SKM-1 (cell line): ENCODE results near the gene NOP16.
A peak's percentile ranks its signal among the peaks of the same experiment; 100 is the strongest.

ENCODE experiments used
- DNase-seq: peaks from one replicate; lab custom pipeline; 2025; ENCODE audit not compliant: unreplicated experiment; lab: John Stamatoyannopoulos, UW

Gene NOP16

DNA sequence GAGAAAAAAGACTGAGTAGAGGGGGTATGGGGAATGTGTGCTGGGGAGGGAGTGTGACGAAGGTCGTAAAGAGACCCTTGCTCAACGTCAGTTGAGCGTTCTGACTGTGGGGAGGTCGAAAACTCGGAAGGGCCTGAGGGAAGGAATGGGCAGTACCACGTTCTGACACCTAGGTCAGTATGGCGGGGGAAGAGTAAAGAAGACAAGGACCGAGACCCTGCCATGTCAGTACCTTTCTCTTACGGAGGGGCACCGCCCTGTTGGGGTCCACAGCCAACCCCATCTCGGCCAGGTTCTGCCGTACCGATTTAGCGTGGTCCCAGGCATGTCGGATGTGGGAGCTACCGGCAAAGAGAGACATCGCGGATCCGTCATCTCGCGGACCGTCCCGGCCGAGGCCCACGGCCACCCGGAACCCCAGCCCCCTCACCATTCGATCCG lies 375 bp downstream of the NOP16 start:
- DNase-seq: no peak

DNA sequence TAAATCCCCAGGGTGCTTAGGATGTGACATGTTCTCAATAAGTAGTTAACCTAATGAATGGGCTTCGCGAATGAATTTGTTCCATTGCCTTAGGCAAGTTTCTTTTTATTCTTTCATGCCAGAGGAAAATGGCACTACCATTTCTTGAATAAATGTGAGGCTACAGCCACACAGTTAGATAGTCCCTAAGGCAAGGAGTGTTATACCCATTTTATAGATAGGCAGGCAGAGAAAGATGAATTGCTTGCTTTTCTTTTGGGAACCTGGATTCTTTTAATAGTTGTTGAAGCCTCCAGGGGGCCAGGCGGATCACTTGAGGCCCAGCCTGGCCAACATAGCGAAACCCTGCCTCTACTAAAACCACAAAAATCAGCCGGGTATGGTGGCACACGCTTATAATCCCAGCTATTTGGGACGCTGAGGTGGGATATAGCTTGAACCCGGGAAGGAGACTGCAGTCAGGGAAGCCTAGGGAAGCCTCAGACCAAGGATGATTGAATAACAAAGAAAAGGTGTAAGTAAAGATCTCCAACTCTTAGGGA lies 943 bp downstream of the NOP16 start:
- DNase-seq: no peak

DNA sequence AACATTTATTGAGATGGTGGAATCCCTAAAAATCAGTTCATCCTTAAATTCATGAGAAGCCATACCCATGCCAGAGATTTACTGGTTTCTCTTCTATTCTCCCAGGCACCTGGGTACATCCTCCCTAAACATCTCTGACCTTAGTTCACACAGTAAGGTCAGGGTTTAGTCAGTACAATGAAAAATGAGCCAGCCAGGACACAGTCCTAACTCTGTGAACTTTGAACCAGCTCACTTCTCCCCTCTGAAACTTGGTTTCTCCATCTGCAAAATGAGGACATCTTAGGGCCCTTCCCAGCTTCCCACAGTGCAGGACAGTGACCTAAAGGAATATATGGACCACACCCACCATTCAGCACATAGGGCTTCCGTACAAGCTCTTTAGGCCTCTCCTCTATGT lies 1.9 kb downstream of the NOP16 start:
- no peak for DNase-seq

DNA sequence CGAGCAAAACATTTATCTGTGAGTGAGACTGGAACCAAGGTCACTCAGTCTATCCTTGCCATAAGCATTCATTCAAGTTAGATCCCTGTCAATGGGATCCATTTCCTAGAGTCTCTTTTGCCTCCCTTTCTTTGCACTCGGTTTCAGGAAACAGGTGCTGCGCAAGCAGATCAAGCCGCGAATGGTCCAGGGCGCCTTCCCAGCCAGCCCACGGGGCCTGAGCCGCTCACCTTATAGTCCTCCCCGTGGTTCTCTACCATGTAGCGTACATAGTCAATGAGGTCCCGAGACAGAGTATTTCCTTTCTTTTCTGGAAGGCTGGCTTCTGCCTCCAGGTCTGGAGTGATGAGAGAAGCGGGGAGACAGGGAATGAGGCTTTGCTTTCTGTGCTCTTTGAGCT lies 3.4 kb downstream of the NOP16 start:
- DNase-seq: no peak

DNA sequence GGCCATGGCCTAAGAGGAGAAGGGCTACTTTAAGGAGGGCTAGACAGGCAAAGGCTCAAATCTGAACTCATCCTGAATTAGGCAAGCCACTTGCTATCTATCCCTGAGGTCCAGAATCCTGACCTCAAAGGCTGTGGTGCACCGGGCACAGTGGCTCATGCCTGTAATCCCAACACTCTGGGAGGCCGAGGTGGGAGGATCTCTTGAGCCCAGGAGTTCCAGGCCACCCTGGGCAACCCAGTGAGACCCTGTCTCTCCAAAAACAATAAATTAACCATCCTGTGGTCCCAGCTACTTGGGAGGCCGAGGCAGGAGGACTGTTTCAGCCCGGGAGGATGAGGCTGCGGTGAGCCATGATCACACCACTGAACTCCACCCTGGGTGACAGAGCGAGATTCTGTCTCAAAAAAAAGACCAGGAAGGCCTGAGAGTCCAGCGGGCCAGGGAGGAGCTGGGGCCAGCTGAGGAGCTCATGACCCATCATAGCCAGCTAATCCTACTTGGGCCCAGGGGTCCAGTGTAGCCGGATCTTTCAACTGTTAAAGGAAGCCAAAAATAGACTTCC lies 4.0 kb downstream of the NOP16 start:
- DNase-seq: no peak

DNA sequence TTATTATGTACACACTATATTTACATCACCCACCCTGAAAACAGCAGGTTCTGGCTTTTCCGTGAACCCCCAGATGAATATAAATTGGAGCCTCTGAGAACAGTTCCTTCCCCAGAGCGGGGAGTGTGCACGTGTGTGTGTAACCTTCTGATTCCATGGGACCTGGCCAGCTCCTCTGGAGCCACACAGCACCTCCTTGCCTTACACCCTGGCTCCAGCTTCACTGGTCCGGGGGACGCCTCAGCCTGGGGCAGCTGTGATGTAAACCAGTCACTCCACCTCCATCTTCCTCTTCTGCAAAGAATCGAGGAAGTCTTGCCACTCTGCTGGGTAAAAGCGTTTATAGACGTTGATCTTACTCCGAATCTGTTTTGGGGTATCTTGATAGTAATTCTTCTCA lies 4.4 kb downstream of the NOP16 start:
- no peak for DNase-seq

DNA sequence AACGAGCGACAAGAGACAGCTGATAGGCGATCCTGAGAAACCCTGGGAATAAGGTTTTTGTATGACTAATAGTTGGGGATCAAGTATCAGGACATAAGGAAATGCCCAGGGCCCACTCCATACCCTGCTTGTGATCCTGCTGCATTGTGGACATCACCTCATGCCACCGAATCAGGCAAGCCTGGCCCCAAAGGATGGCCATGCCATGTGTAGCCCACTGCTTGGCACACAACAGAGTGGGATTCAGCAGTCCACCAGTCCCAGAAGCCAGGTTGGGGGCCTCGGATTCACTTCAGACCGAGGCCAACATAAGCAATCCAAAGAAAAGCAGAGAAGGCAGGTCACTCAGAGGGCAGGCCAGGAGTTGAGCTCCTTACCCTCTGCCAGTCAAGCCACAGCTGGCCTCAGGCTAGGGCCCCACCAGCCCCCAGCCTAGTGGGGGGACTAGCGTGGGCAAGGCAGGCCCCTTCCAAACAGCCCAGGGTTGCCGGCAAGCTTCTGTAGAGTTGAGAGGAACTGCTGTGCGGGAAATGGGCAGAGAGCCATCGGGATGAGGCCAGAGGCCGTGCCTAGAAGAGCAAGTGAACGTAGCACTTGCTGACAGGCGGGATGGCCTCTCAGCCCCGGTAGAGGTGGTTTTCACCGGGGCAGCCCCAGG lies 5.0 kb downstream of the NOP16 start:
- DNase-seq: no peak

DNA sequence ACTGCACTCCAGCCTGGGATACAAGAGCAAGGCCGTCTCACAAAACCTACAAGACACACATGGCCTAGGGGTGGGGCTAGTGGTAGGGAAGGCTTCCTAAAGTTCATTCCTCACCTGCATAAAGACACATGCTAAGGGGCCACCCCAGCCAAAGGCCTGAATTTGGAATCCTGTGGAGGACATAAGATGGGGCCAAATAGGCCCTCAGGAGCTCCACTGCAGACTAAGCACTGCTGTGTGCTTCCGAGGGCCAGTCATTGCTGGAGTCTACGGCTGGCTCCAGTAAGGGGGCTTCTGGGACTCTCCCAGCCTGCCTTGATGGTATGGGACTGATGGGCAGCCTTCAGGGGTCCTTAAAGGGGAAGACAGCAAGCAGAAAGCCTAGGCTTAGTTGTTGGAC lies 5.7 kb downstream of the NOP16 start:
- DNase-seq: no peak

DNA sequence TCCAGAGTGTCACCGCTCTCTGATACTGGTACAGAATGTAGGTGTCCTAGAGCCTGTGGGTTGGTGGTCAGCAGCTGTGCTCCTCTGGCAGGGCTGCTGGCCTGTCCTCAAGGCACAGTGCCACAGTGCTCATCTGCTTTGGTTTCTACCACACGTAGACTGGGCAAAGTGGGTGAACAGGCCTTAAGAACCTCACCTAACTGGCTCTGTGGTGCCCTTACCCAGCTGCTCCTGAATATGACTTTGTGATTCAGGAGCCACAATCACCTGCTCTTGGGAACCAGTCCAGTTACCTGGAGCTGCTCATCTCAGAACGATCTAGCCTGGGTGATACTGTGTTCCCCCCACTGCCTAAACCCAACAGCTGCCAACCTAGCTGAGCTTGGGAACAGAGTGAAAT lies 6.4 kb downstream of the NOP16 start:
- no peak for DNase-seq

DNA sequence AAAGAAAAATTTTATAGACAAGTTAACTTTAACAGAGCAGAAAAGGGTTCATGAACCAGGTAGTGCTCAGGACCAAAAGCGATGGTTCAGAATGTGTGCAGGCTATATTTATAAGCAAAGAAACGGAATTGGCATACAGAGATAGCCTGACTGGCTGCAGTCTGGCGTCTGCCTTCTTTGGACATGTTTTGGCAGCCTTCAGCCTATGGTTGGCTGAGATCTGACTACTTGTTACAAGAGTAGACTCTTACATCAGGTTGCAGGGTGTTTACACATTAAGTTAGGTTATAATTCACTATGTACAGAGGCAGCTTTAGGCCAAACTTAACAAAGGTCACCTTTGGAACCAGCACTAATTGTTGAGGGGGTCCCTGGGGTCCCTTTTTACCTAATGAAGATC lies 7.0 kb downstream of the NOP16 start:
- no peak for DNase-seq

DNA sequence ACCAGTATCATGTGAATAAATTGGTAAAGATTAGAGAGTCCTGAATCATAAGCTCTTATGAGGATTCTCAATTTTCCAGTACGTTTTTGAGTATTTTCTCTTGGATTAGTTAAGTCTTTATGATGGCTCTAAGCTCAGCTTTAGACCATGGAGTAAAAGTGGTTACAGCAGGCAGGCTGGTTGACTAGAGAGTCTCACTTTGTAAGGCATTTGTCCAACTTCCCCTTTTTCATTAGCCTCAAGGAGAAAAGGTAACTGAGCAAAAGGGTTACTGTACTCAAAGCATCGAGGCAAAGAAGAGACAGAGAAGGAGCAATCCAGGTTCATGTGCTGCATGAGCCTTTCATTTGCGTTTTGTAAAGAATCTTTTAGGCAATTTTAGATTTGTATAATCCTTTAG lies 8.5 kb downstream of the NOP16 start:
- peak; percentile 7 for DNase-seq

DNA sequence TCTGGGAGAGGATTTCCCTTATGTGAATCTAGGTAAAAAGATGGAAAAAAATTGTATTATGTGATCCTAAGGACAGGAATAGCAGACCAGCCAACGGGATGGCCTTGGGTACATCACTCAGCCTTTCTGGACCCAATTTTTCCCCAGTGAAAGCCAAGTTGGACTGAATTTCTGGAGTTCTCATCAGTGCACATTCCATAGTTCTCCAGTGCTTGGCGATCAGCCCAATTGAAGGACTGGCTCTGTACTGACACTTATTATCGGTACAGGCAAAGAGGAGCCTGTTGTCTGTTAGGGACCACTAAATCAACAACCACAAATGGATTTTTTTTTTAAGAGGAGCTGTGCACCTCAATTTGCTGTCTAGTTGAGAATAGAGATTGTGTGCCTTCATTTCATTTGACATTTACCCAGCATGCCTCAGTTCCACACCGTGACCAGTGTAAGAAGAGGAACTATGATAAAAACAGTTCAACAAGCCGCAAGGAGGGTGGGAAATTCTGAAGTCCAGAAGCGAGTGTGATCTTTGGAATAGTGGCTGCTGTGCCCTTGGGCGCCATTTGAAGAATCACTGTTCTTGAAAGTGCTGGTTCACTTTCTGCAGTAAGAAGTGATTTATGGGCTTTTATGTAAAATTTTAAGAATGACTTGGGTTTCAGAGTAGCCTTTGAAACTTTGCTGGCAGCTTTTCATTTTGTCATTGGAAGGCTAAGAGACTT lies 15.1 kb downstream of the NOP16 start:
- DNase-seq: no peak

DNA sequence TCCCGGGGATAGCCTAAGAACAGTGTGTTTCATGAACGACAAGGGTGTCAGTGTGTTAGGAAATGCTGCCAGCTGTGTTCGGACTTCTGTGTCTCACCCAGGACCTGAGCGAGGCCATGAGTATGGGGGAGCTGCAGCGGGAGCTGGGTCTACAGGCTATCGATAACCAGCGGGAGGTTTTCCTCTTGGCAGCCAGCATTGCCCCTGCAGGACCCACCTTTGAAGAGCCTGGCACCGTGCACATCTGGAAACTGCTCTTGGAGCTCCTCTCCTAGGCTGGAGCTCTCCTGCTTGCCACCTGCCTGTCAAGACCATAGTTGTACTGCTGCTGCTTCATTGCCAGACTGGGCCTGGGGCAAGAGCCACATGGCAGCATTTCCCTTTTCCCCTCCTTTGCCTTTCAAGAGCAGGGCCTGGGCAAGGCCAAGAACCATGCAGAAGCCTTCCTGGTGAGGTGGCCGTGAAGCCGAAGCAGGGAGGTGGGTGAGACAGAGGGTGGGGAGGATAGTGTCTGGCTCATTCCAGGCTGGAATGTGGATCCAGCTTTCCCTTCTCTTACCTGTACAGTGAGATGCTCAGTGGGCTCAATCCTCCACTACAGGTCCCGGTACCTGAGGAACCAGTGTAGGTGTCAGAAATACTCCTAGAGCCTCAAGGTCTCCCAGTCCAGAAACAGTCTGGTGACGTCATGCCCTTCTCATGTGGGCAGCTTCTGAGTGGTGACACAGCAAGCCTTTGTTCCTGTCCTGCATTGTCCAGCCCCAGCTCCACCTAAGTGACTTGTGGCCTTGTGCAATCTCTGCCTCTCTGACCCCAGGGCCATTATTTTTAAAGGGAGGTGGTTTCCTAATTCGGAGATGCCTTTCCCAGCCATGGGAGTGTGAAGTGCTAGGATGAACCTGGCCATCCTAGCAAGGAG lies 16.5 kb downstream of the NOP16 start:
- peak; percentile 10 for DNase-seq

DNA sequence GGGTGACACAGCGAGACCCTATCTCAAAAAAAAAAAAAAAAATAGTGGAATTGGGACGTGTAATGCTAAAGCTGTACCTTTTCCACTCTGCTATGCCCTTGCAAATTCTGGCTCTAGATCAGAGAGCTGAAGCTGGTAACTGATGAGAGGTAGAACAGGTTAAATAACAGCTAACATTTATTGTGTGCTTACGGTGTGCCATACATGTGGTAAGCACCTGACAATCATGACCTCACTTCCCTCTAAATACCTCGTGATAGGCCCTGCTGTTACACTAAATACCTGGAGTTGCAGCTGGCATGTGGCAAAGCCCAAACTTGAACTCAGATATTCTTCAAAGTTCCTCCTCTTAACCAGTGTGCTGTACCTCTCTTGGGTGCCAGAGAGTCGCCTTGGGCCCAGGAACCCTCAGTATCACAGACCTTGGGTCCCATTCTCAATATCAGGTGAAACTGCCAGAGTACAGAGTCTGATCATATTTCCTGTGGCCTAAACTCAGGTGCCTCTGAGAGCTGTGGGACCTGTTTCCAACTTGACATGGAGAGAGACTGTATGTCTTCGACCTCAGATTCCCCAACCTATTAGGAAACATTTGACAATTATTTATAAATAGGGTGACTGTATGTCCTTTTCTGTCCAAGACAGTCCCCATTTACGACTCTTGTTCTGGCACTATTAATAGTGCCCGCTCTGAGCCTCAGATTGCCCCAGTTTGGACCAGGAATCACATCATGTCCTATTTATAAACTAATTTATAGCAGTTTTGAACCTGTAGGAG lies 18.3 kb downstream of the NOP16 start:
- DNase-seq: no peak

DNA sequence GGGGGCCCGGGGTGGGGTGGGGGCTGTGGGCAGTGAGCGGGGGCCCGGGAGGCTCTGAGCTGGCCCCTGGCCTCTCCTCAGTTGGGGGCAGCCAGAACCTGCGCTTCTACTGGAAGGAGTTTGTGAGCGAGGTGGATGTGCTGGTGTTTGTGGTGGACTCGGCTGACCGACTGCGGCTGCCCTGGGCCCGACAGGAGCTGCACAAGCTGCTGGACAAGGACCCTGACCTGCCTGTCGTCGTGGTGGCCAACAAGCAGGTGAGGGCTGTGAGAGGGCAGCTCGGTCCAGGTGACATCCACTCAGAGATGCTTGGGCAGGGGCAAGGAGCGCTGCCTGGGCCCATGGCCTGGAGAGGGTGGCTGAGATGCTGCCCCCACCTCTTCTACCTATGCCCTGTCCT lies 19.7 kb downstream of the NOP16 start:
- no peak for DNase-seq

DNA sequence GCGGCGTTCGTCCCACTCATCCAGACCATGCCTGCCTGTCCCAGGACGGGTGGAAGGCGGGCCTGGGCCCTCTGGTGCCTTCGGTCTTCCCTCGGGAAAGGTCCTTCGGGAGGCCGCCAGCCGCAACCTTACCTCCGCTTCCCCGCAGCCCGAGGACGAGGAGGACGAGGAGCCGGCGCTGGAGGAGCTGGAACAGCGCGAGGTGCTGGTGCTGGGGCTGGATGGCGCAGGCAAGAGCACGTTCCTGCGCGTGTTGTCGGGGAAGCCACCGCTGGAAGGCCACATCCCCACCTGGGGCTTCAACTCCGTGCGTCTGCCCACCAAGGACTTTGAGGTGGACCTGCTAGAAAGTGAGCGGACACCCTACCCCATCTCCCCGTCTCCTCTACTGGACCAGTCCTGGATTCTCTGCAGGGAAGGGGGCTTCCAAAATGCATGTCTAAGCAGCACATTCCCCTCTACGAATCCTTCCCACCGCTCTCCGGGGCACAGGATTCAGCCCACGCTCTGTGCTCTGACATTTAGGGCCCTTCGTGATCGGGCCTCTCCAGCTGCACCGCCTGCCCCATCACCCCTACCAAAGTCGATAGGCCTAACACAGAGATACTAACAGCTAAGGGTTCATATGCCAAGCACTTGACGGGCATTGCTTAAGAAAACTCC lies 22.0 kb downstream of the NOP16 start:
- no peak for DNase-seq

DNA sequence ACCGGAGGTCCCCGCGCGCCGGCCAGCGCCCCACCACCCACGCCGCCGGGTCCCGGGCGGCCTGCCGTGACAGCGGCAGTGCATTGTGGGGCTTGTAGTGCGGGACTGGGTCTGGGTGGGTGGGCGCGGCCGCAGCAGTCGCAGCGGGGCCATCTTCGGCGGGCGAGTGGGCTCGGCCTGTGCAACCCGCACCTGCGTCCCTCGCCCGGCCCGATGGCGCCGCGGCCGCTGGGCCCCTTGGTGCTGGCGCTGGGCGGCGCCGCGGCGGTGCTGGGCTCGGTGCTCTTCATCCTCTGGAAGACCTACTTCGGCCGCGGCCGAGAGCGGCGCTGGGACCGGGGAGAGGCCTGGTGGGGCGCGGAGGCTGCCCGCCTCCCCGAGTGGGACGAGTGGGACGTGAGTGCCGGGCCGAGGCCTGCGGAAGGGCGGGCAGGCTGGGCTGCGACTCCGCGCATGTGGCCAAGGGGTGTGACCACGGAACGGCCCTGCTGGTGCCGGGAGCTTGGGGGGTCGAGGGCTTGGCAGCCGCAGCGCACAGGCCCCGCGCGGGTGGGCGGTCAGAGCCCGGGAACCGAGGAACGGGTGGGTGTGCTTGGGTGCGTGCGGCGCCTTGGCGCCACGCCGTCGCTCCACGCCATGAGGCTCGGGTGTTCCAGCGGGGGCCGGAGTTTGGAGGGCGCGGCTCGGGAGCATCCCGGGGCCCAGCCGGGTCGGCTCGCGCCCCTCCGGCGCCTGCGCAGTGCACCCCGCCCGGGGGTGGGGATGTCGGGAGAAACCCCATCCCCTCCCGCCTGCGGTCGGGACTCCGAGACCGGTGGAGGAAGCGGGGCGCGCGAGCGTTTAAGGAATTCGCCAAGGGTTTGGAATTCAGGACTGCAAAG lies 22.8 kb downstream of the NOP16 start, which contains the start of gene ARL10:
Gene ARL10, plus strand, starts transcription at position 137 of the 881 bp plus-strand sequence. Its CDS starts 77 bp downstream, at position 214.
- no peak for DNase-seq

DNA sequence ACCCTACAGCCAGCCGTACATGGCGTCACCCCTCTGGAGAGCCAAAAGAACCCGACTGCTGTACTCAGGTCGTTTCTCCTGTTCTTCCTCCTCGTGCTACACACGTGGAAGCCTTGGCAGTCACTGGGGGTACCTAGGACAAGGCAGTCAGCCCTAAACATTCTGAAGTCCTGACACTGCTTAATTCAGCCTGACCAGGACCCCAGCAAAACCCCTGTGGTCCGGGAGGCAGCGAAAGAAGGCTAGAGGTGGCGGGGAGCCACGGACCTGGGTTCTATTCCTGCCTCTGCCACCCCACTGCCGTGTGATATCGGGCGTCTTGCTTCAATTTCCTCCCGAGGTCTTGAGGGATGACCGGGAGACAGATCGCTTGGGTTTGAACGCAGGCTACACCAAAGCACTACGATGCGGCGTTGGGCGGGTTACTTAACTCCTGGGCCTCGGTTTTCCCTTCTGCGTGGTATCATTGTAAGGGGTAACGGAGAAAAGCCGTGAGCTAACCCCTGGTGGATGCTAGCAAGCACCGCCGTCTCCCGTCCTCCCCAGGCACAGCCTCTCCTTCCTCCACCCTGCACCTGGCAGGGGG lies 23.5 kb downstream of the NOP16 start:
- no peak for DNase-seq

DNA sequence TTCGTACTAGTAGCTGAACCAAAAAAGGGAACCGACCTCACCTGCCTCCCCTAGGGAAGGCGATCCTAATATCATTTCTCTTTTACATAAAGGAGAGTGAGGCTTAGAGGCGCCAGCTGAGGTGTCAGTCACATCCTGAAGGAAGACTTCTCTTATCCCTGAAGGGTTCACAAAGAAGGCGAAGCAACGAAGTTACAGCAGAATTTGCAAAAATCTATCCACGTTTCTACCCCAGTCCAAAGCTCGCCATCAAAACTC lies 26.2 kb downstream of the NOP16 start:
- DNase-seq: no peak
